HG03457 (cell line): ENCODE measurements around the gene ALDH1L1.
"Not testable (repeated sequence)": the region's sequence is repeated elsewhere in the genome, so short reads cannot be mapped to it uniquely, and the experiment has no call there.

Source experiments
- ATAC-seq: cut with Tn5 transposase; IDR thresholded peaks from one replicate; pipeline ENCODE4 v1.9.1; 2021; ENCODE audit warnings: moderate number of reproducible peaks; ENCODE audit not compliant: unreplicated experiment

Gene ALDH1L1

GRCh38 chr3:126108676-126109050 lies 71.7 kb downstream of the ALDH1L1 start:
- no peak for ATAC-seq

- no peak for ATAC-seq
These were observed 72.3 kb downstream of the ALDH1L1 start for GRCh38 chr3:126107957-126108675.

DNA sequence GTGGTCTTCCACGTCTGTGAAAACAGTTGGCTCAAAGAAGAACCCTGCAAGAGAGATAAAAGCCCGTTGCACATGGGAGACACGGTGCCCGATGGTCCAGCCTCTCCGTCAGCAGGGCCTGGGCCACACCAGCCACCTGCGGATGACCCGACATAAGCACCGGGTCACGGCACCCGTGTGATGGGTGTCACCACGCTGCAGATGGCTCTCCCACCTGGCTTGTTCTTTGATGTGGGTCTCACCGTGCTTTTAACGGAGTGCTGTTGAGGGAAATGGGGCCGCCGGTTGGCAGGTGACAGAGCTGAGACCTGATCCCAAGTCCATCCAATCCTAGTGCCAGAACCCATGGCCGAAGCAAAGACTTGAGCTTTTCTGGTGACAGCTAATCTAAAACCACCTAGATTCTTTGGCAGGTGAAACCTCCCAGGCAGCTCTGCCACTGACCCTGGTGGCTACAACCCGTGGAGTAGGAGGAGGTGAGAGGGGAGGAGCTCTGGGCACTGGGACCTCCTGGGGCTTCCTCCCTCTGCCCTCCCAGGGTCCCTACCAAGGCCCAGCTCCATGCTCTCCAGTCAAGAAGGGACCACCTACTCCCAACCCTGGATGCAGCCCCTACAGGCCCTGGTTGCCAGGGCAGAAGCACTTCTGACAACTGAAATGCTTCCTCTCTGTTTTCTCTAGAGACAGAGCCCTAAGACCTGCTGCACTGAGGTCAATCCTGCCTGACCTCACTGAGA lies 73.0 kb downstream of the ALDH1L1 start:
- ATAC-seq: no peak

DNA sequence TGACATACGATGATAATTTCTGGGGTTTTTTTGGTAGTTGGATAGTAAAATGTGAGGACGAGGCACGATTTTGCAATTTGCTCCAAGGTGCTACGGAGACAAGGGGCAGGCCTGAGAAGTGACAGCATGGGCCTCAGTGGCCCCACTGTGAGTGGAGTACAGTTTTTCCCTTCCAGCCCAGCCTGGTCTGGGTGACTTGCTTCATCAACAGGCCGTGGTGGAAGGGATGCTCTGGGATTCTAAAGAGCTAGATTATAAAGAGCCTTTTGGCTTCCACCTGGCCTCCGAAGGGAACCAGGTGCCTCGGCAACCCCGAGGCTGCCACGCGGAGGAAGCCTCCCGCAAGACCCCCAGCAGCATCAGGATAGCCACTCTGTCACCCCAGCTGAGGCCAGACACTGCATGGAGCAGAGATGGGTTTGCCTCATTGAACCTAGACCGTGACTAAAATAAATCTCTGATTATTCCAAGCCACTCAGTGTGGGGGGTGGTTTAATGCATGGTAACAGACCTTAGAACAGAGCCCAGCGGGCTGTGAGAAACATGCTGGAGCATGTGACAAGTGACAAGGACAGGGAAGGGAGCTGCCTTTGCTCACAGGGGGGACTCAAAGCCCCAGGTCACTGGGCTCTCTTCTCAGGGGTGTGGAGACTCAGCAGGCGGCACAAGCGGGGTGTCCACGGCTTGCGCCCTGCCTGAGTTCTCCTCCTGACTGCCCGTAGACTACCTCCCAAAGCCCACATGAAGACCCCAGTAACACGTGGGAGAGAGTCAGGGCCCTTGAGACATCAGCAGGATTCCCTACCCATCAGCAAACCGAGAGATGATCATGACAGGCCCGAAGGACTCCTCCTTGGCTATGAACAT lies 73.8 kb downstream of the ALDH1L1 start:
- ATAC-seq: no peak

DNA sequence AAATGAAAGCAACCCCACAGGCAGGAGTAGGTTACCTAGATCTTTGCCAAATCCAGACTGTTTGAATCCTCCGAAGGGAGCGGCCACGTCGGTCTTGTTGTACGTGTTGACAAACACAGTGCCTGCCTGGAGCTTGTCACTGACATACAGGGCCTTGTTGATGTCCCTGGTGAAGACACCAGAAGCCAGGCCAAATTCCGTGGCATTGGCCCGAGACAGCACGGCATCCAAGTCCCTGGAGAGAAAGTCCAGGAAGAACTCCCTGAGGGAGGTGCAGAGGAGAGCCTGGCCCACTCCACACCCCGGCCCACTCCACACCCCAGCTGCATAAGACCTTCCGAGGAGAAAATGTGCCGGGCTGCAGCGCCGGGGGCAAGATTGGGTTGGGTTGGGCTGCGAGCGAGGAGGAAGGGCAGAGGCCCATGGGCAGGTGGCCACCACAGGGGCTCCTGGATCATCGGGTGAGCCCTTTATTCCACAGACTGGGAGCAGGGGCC lies 74.6 kb downstream of the ALDH1L1 start:
- ATAC-seq: no peak

GRCh38 chr3:126104742-126105605 lies 75.4 kb downstream of the ALDH1L1 start:
- no peak for ATAC-seq

GRCh38 chr3:126104028-126104635 lies 76.3 kb downstream of the ALDH1L1 start:
- ATAC-seq: no peak

GRCh38 chr3:126103121-126104027 lies 77.0 kb downstream of the ALDH1L1 start:
- no peak for ATAC-seq

GRCh38 chr3:126102530-126102951 lies 77.8 kb downstream of the ALDH1L1 start:
- ATAC-seq: no peak

DNA sequence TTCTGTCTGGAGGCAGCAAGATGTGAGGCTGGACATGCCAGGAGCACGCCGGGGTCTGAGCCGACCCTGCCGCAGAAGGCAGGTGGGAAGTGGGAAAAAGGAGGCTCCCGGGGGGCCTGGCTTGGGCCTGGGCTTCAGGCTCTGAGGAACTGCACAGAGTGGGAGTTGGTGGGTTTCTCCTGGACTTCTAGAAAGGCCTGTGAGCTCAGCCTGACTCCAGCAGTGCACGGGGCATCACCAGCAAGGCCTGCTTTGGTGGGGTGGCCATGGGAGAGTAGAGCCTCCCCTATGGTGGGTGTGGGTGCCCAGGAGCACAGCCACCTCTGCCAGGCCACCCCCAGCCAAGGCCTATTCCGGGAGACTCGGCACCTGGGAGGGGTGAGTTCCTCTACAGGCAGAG lies 78.4 kb downstream of the ALDH1L1 start:
- ATAC-seq: no peak

- ATAC-seq: no peak
These were observed 78.8 kb downstream of the ALDH1L1 start for GRCh38 chr3:126101521-126101982.

DNA sequence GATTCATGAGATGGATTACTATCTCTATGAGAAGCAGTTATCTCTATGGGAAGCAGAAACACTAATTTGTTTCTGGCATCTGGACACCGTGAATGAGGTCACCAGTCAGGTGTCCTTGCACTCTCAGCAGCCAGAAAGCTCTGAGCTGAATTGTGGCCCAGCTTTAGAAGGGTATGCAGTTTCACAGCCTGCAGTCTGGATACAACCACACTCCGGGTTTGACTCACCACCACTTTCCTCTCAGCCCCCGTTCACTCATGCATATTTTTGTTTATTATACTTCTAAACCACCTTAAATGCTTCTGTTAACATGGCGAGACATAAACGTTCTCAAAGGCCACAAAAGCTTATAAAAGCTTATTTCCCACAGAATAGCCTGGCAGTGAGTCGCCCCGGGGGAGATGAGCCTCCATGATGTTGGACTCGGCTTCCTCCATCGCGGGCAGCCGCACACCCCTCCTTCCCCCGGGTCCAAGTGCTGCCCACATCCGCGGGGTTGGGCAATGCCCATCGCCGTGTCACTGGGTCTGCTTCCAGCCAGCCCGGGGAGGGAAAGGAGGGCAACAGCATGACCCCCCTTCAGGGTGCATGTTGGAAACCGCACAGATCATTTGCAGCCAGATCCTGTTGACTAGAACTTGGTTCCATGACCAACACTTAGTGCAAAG lies 79.6 kb downstream of the ALDH1L1 start:
- ATAC-seq: no peak

DNA sequence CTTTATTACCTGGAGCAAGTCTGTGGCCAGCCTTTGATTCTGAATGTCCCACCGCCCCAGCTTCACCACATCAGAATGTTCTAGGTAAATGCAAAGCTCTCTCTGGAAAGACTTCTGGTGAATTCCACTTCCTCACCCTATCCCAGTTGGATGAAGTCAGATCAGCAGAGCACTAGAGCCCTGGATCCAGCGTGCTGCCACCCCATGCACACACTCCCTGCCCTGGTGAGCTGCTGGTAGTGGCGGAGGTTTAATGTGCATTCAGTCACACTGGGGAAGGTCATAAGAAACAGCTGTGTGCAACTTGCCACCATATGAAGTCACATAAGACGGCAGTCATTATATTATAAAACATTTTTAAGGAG lies 80.1 kb downstream of the ALDH1L1 start:
- no peak for ATAC-seq

DNA sequence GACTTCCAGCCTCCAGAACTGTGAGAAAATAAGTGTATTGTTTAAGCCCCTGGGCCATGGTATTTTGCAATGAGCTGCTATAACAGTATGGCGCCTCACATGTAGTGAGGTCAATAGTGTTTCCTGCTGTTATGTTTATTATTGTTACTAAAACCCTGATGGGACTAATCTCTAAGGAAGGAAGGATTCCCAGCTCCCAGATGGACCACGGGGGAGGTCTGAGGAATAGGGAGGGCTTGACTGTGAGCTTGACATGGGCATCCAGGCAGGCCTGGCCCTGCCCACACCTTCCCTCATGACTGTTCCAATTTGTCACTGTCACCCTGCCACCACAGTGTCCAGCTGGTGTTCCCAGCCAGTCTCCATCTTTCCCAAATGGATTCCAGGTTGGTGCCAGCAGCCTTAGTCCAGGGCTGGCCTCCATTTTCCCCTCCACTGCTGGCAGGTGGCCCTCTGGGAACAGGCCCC lies 82.0 kb downstream of the ALDH1L1 start:
- no peak for ATAC-seq

- ATAC-seq: no peak
These were observed 82.6 kb downstream of the ALDH1L1 start for GRCh38 chr3:126097801-126098200.

- ATAC-seq: not testable (repeated sequence)
These were observed 84.1 kb downstream of the ALDH1L1 start for GRCh38 chr3:126096274-126096673.

- not testable (repeated sequence) for ATAC-seq
These were observed 88.3 kb downstream of the ALDH1L1 start for GRCh38 chr3:126092128-126092527.

DNA sequence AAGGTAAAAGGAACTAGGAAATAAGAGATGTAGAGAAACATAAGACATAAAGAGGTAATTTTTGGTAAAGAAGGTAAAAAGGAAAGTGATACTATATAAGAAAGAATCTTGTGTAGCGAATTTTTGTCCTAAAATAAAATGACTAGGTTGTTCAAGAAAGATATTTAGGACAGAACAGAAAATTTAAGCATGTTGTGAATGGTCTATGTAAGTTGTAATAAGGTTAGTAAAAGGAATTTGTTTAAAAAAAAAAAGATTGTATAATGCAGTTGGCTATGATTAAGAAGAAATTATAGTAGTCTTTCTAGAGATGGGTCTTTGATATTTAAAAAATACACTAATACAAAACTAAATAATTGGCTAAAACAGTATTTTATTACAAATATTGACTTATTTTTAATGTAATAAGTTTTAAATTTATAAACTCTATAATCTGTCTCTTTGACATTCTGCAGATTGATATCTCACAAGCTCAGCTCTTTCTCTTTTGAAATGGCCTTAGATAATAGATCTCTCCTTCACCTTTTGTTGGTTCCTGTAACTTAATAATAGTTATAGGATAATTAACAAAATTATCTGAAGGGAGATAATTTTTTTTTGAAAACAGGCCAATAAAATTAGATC lies 92.7 kb downstream of the ALDH1L1 start:
- no peak for ATAC-seq
